Eye (tissue), 1 donor: Measurements from ENCODE around the gene FILIP1L.
"Not testable (repeated sequence)": the region's sequence is repeated elsewhere in the genome, so short reads cannot be mapped to it uniquely, and the experiment has no call there.

Experiments used
- DNase-seq: peaks from one replicate; pipeline ENCODE4 v3.0.0-alpha.2; 2015

Gene FILIP1L

GRCh38 chr3:100073049-100073713, 41.1 kb downstream of the FILIP1L start:
- DNase-seq = no peak

GRCh38 chr3:100072326-100073048, 41.8 kb downstream of the FILIP1L start:
- no peak for DNase-seq

GRCh38 chr3:100069472-100069871, 44.8 kb downstream of the FILIP1L start:
- no peak for DNase-seq

GRCh38 chr3:100068826-100069225, 45.5 kb downstream of the FILIP1L start:
- peak; percentile 84 for DNase-seq

- no peak for DNase-seq
Measured at GRCh38 chr3:100067589-100067988, 46.7 kb downstream of the FILIP1L start.

- no peak for DNase-seq
Measured at GRCh38 chr3:100063929-100064461, 50.3 kb downstream of the FILIP1L start.

GRCh38 chr3:100062665-100063064, 51.6 kb downstream of the FILIP1L start:
- DNase-seq = no peak

- DNase-seq = no peak
Measured at GRCh38 chr3:100060685-100061484, 53.4 kb downstream of the FILIP1L start.

GRCh38 chr3:100059472-100059871, 54.8 kb downstream of the FILIP1L start:
- no peak for DNase-seq

GRCh38 chr3:100057716-100058575, 56.4 kb downstream of the FILIP1L start:
- DNase-seq = no peak

GRCh38 chr3:100053951-100054620, 60.2 kb downstream of the FILIP1L start:
- no peak for DNase-seq

- not testable (repeated sequence) for DNase-seq
Measured at GRCh38 chr3:100051513-100051912, 62.8 kb downstream of the FILIP1L start.

GRCh38 chr3:100048248-100048647, 66.1 kb downstream of the FILIP1L start:
- DNase-seq = no peak

- no peak for DNase-seq
Measured at GRCh38 chr3:100047455-100048141, 66.7 kb downstream of the FILIP1L start.

GRCh38 chr3:100046986-100047385, 67.3 kb downstream of the FILIP1L start:
- no peak for DNase-seq

- peak; percentile 73 for DNase-seq
Measured at GRCh38 chr3:100045696-100046095, 68.6 kb downstream of the FILIP1L start.

- no peak for DNase-seq
Measured at GRCh38 chr3:100044369-100044768, 69.9 kb downstream of the FILIP1L start.

GRCh38 chr3:100043271-100043670, 71.0 kb downstream of the FILIP1L start:
- DNase-seq = no peak

GRCh38 chr3:100042166-100042981, 71.9 kb downstream of the FILIP1L start:
- DNase-seq = no peak

GRCh38 chr3:100041328-100041749, 73.0 kb downstream of the FILIP1L start:
- DNase-seq = peak; percentile 73
